Stimulated activated naive B cell treated with anti-CD40 and anti-IgM and Interleukin-4, amounts not matched to agents 10 μg/mL and 1 μg/mL and 100 μg/mL, for 72 hours (primary cell): ENCODE measurements around the gene ACTG1.

ENCODE experiments used
- ATAC-seq, 2 donors: fragments of 150-1000 bp; cut with Tn5 transposase; replicated peaks; 2 replicates each; pipeline ENCODE4 v1.10.0; 2021; ENCODE audit warnings: moderate library complexity in 1 of 2
- DNase-seq: peaks from one replicate; pipeline ENCODE4 v3.0.0; 2021
- H3K27ac Mint-ChIP-seq: one replicate; pipeline ENCODE4 v1.8.0; 2022; ENCODE audit warnings: mild to moderate bottlenecking, mixed read lengths
- H3K27me3 Mint-ChIP-seq, 2 donors: one replicate each; pipeline ENCODE4 v1.8.0; 2022; ENCODE audit warnings: mixed read lengths in 2 of 2
- H3K36me3 Mint-ChIP-seq, 2 donors: one replicate each; pipeline ENCODE4 v1.8.0; 2022; ENCODE audit warnings: mixed read lengths in 2 of 2, mild to moderate bottlenecking in 1 of 2
- H3K4me1 Mint-ChIP-seq, 2 donors: one replicate each; pipeline ENCODE4 v1.8.0; 2022; ENCODE audit warnings: mixed read lengths in 2 of 2, mild to moderate bottlenecking in 1 of 2
- H3K4me3 Mint-ChIP-seq, 2 donors: one replicate each; pipeline ENCODE4 v1.8.0; 2022; ENCODE audit warnings: mild to moderate bottlenecking in 2 of 2, mixed read lengths in 2 of 2, moderate library complexity in 1 of 2
- H3K9me3 Mint-ChIP-seq, 2 donors: one replicate each; pipeline ENCODE4 v1.8.0; 2022; ENCODE audit warnings: mixed read lengths in 2 of 2, mild to moderate bottlenecking in 1 of 2

The ACTG1 gene

GRCh38 chr17:81511804-81512561 is 616 bp downstream of the ACTG1 start:
- Mint-ChIP-seq H3K36me3 (peaks cover 51 to 62% of the 10 kb centered on the region in 2 donors), H3K27me3 (no peaks in the 10 kb centered on the region), H3K9me3 (peaks cover 0 to 3% of the 10 kb centered on the region in 2 donors), H3K4me1 (peaks cover 25 to 58% of the 10 kb centered on the region in 2 donors), H3K4me3 (peak overlapping the region; percentile 95 to 100), H3K27ac (peak overlapping the region; percentile 100)
- ATAC-seq = no peak
- no peak for DNase-seq

GRCh38 chr17:81511554-81511803 is 1.1 kb downstream of the ACTG1 start:
- peak overlapping the region; percentile 95 to 100 for H3K4me3 Mint-ChIP-seq
- ATAC-seq (no peak), DNase-seq (no peak)
- H3K27me3 Mint-ChIP-seq = no peaks in the 10 kb centered on the region
- peaks cover 48 to 58% of the 10 kb centered on the region in 2 donors for H3K36me3 Mint-ChIP-seq
- peaks cover 0 to 3% of the 10 kb centered on the region in 2 donors for H3K9me3 Mint-ChIP-seq
- H3K27ac Mint-ChIP-seq = peak overlapping the region; percentile 100
- peaks cover 22 to 53% of the 10 kb centered on the region in 2 donors for H3K4me1 Mint-ChIP-seq

- Mint-ChIP-seq H3K9me3 (peaks cover 0 to 3% of the 10 kb centered on the region in 2 donors), H3K27me3 (no peaks in the 10 kb centered on the region), H3K36me3 (peaks cover 48 to 55% of the 10 kb centered on the region in 2 donors), H3K4me3 (peak overlapping the region; percentile 95 to 100), H3K27ac (peak overlapping the region; percentile 100), H3K4me1 (peaks cover 22 to 49% of the 10 kb centered on the region in 2 donors)
- no peak for ATAC-seq
- DNase-seq = no peak
Observed at GRCh38 chr17:81510785-81511553, 1.6 kb downstream of the ACTG1 start.

GRCh38 chr17:81509972-81510784 is 2.4 kb downstream of the ACTG1 start:
- ATAC-seq = no peak
- DNase-seq = no peak

GRCh38 chr17:81509207-81509971 is 3.2 kb downstream of the ACTG1 start:
- H3K36me3 Mint-ChIP-seq = peaks cover 42 to 49% of the 10 kb centered on the region in 2 donors
- H3K27ac Mint-ChIP-seq = peak overlapping the region; percentile 100
- H3K27me3 Mint-ChIP-seq = no peaks in the 10 kb centered on the region
- peak overlapping the region; percentile 95 to 100 for H3K4me3 Mint-ChIP-seq
- ATAC-seq (no peak), DNase-seq (no peak)
- peaks cover 0 to 3% of the 10 kb centered on the region in 2 donors for H3K9me3 Mint-ChIP-seq
- peaks cover 22 to 45% of the 10 kb centered on the region in 2 donors for H3K4me1 Mint-ChIP-seq

More at GRCh38 chr17:81509972-81510784, 2.4 kb downstream of the ACTG1 start:
- Mint-ChIP-seq H3K4me1 (peaks cover 22 to 47% of the 10 kb centered on the region in 2 donors), H3K36me3 (peaks cover 44 to 51% of the 10 kb centered on the region in 2 donors), H3K27me3 (no peaks in the 10 kb centered on the region), H3K9me3 (peaks cover 0 to 3% of the 10 kb centered on the region in 2 donors), H3K27ac (peak overlapping the region; percentile 100), H3K4me3 (peak overlapping the region; percentile 95 to 100)

- DNase-seq (no peak), ATAC-seq (no peak)
- Mint-ChIP-seq H3K36me3 (peaks cover 42 to 48% of the 10 kb centered on the region in 2 donors), H3K27ac (peak overlapping the region; percentile 100), H3K9me3 (peaks cover 0 to 3% of the 10 kb centered on the region in 2 donors), H3K27me3 (no peaks in the 10 kb centered on the region), H3K4me1 (peaks cover 22 to 43% of the 10 kb centered on the region in 2 donors), H3K4me3 (peak overlapping the region; percentile 95 to 100)
Observed at GRCh38 chr17:81508639-81509206, 3.9 kb downstream of the ACTG1 start.

- Mint-ChIP-seq H3K27ac (no peak overlapping the region), H3K4me1 (peaks cover 0 to 10% of the 10 kb centered on the region in 2 donors), H3K36me3 (peaks cover 2 to 7% of the 10 kb centered on the region in 2 donors), H3K4me3 (no peak overlapping the region), H3K27me3 (no peaks in the 10 kb centered on the region), H3K9me3 (peaks cover 0 to 2% of the 10 kb centered on the region in 2 donors)
- DNase-seq (no peak), ATAC-seq (no peak)
Observed at GRCh38 chr17:81503619-81504018, 9.0 kb downstream of the ACTG1 start.

GRCh38 chr17:81502471-81503017 is 10.1 kb downstream of the ACTG1 start:
- no peaks in the 10 kb centered on the region for H3K36me3 Mint-ChIP-seq
- ATAC-seq (no peak), DNase-seq (no peak)
- no peaks in the 10 kb centered on the region for H3K9me3 Mint-ChIP-seq
- peaks cover 0 to 5% of the 10 kb centered on the region in 2 donors for H3K27me3 Mint-ChIP-seq
- H3K27ac Mint-ChIP-seq = no peak overlapping the region
- H3K4me1 Mint-ChIP-seq = peaks cover 0 to 2% of the 10 kb centered on the region in 2 donors
- no peak overlapping the region for H3K4me3 Mint-ChIP-seq

- H3K27ac Mint-ChIP-seq = no peak overlapping the region
- ATAC-seq (no peak), DNase-seq (no peak)
- H3K9me3 Mint-ChIP-seq = peaks cover 0 to 1% of the 10 kb centered on the region in 2 donors
- H3K36me3 Mint-ChIP-seq = no peaks in the 10 kb centered on the region
- H3K4me3 Mint-ChIP-seq = no peak overlapping the region
- H3K4me1 Mint-ChIP-seq = no peaks in the 10 kb centered on the region
- H3K27me3 Mint-ChIP-seq = peaks cover 0 to 5% of the 10 kb centered on the region in 2 donors
Observed at GRCh38 chr17:81500047-81500446, 12.6 kb downstream of the ACTG1 start.

GRCh38 chr17:81499601-81499970 is 13.0 kb downstream of the ACTG1 start:
- Mint-ChIP-seq H3K4me3 (no peak overlapping the region), H3K27ac (no peak overlapping the region), H3K36me3 (no peaks in the 10 kb centered on the region), H3K27me3 (peaks cover 2 to 5% of the 10 kb centered on the region in 2 donors), H3K4me1 (no peaks in the 10 kb centered on the region), H3K9me3 (peaks cover 0 to 1% of the 10 kb centered on the region in 2 donors)
- no peak for ATAC-seq
- no peak for DNase-seq

- no peak overlapping the region for H3K27ac Mint-ChIP-seq
- no peak for DNase-seq
- no peaks in the 10 kb centered on the region for H3K4me1 Mint-ChIP-seq
- H3K27me3 Mint-ChIP-seq = peaks cover 5 to 6% of the 10 kb centered on the region in 2 donors
- no peak for ATAC-seq
- H3K4me3 Mint-ChIP-seq = no peak overlapping the region
- H3K36me3 Mint-ChIP-seq = no peaks in the 10 kb centered on the region
- peaks cover 0 to 1% of the 10 kb centered on the region in 2 donors for H3K9me3 Mint-ChIP-seq
Observed at GRCh38 chr17:81498953-81499600, 13.5 kb downstream of the ACTG1 start.

- Mint-ChIP-seq H3K36me3 (no peaks in the 10 kb centered on the region), H3K4me1 (peaks cover under 1 to 2% of the 10 kb centered on the region in 2 donors), H3K9me3 (peaks cover 0 to 1% of the 10 kb centered on the region in 2 donors), H3K27me3 (peaks cover 13 to 28% of the 10 kb centered on the region in 2 donors), H3K4me3 (no peak overlapping the region), H3K27ac (peak overlapping the region; percentile 39)
- DNase-seq (no peak), ATAC-seq (peak in 1 of 2 donors; percentile 41)
Observed at GRCh38 chr17:81494626-81495377, 17.8 kb downstream of the ACTG1 start.
